Gastroesophageal sphincter (tissue), 3 donors: Measurements from ENCODE around the gene SYNPR.

Experiments
- EP300 ChIP-seq: sonication (generic); formaldehyde crosslinking; IDR thresholded peaks from one replicate; pipeline ENCODE4 v1.6.1; 2017; ENCODE audit warnings: antibody characterized with exemption, mild to moderate bottlenecking
- POLR2A ChIP-seq, 2 donors: fragments of 450-650 bp; IDR thresholded peaks; one replicate each; pipeline ENCODE4 v1.6.1; 2017; ENCODE audit warnings: antibody characterized with exemption in 2 of 2, mild to moderate bottlenecking in 2 of 2, moderate library complexity in 1 of 2
- POLR2AphosphoS5 ChIP-seq: sonication (generic); formaldehyde crosslinking; IDR thresholded peaks from one replicate; pipeline ENCODE4 v1.6.1; 2017; ENCODE audit warnings: antibody characterized with exemption
- TF ChIP-seq, protein P1 (sequence below), 4 experiments: fragments of 200-600 bp in 2 of 4; fragments of 450-650 bp in 2 of 4; sonication (generic) in 1 of 4; IDR thresholded peaks; one replicate each; pipeline ENCODE4 v1.5.1; 2017 to 2019; ENCODE audit warnings: antibody characterized with exemption in 4 of 4, mild to moderate bottlenecking in 2 of 4, moderate library complexity in 2 of 4

DNA sequence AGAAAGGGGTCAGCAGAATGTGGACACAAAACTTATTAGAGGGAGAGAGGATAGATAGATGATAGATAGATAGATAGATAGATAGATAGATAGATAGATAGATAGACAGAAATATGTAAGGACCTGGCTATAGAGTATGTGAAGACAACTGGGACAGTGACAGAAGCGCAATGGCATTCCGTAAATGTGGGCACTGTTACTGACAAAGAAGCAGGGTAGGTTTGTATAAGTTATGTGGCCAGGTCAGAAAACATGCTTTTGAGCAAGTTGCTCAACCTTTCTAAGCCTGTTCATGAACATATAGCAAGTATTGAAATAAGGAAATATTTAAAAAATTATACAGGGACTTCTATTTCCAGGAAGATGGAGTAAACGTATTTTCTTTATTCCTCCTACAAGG is 357.1 kb downstream of the SYNPR start:
- TF ChIP-seq POLR2AphosphoS5 (no peak), EP300 (no peak), POLR2A (IDR thresholded peaks at IDR 0.05) (no peak)
- TF ChIP-seq, protein P1, sequence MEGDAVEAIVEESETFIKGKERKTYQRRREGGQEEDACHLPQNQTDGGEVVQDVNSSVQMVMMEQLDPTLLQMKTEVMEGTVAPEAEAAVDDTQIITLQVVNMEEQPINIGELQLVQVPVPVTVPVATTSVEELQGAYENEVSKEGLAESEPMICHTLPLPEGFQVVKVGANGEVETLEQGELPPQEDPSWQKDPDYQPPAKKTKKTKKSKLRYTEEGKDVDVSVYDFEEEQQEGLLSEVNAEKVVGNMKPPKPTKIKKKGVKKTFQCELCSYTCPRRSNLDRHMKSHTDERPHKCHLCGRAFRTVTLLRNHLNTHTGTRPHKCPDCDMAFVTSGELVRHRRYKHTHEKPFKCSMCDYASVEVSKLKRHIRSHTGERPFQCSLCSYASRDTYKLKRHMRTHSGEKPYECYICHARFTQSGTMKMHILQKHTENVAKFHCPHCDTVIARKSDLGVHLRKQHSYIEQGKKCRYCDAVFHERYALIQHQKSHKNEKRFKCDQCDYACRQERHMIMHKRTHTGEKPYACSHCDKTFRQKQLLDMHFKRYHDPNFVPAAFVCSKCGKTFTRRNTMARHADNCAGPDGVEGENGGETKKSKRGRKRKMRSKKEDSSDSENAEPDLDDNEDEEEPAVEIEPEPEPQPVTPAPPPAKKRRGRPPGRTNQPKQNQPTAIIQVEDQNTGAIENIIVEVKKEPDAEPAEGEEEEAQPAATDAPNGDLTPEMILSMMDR (IDR thresholded peaks at IDR 0.05), result no peak
